ENCODE results near the gene PFKFB4.

- TF ChIP-seq ARNT (IDR thresholded peaks at IDR 0.05) (no peak), PKNOX1 (IDR thresholded peaks at IDR 0.05) (no peak), FOXM1 (IDR thresholded peaks at IDR 0.05; ENCODE audit: borderline replicate concordance) (no peak)
Observed at GRCh38 chr3:48516571-48516970, 40.0 kb downstream of the PFKFB4 start.
